Keratinocyte (primary cell): Measurements from ENCODE around the gene SLC7A4. TPM values are rescaled to one million over a fixed set of nuclear protein-coding genes. Genes with fewer than 3 reads are reported as not detected.

ENCODE experiments used
- DNase-seq: peaks from one replicate; pipeline ENCODE4 v3.0.0-alpha.2; 2011; ENCODE audit warnings: low read depth, missing footprints, low spot score
- FAIRE-seq: peaks from 2 replicates; lab custom pipeline; 2011; peaks lifted over from hg19 to GRCh38; lab: Jason Lieb, UNC
- H2AFZ ChIP-seq: 2 replicates; pipeline ENCODE4 v1.6.0; 2012; ENCODE audit warnings: low read length, control low read depth, inconsistent platforms; ENCODE audit not compliant: control insufficient read depth
- H3K27ac ChIP-seq: 2 replicates; pipeline ENCODE4 v1.5.1; 2011; ENCODE audit warnings: low read length; ENCODE audit not compliant: control insufficient read depth, insufficient read depth
- H3K27me3 ChIP-seq: 3 replicates; pipeline ENCODE4 v1.6.0; 2011; ENCODE audit warnings: low read length; ENCODE audit not compliant: control insufficient read depth, insufficient read depth; ENCODE audit errors: extremely low read depth
- H3K36me3 ChIP-seq, 2 experiments: 2 replicates in 1 of 2; 3 replicates in 1 of 2; pipeline ENCODE4 v1.5.1; 2011; ENCODE audit warnings: low read length in 2 of 2, mild to moderate bottlenecking in 1 of 2; ENCODE audit not compliant: control insufficient read depth in 2 of 2, insufficient read depth in 2 of 2; ENCODE audit errors: extremely low read depth in 1 of 2
- H3K4me1 ChIP-seq: 3 replicates; pipeline ENCODE4 v1.5.1; 2011; ENCODE audit warnings: low read length; ENCODE audit not compliant: control insufficient read depth, insufficient read depth; ENCODE audit errors: extremely low read depth
- H3K4me2 ChIP-seq: 3 replicates; pipeline ENCODE4 v1.6.0; 2011; ENCODE audit warnings: low read depth, low read length; ENCODE audit not compliant: control insufficient read depth, insufficient read depth; ENCODE audit errors: extremely low read depth
- H3K4me3 ChIP-seq, 3 experiments: fragments of 200-600 bp in 1 of 3; sonication (generic) in 1 of 3; 2 replicates in 2 of 3; 3 replicates in 1 of 3; pipeline ENCODE4 v1.5.1; 2011 to 2016; ENCODE audit warnings: low read length in 3 of 3, mild to moderate bottlenecking in 3 of 3, control low read depth in 2 of 3, inconsistent platforms in 1 of 3, low read depth in 1 of 3, mixed read lengths in 1 of 3, mixed run types in 1 of 3, moderate library complexity in 1 of 3; ENCODE audit not compliant: control insufficient read depth in 2 of 3, insufficient read depth in 2 of 3; ENCODE audit errors: extremely low read depth in 1 of 3
- H3K79me2 ChIP-seq: 2 replicates; pipeline ENCODE4 v1.6.0; 2012; ENCODE audit warnings: low read length; ENCODE audit not compliant: control insufficient read depth, insufficient read depth
- H3K9ac ChIP-seq: 3 replicates; pipeline ENCODE4 v1.6.0; 2011; ENCODE audit warnings: low read length; ENCODE audit not compliant: control insufficient read depth, insufficient read depth; ENCODE audit errors: extremely low read depth
- H3K9me1 ChIP-seq: 3 replicates; pipeline ENCODE4 v1.6.0; 2011; ENCODE audit warnings: low read length; ENCODE audit not compliant: control insufficient read depth, insufficient read depth; ENCODE audit errors: extremely low read depth
- H3K9me3 ChIP-seq: 2 replicates; pipeline ENCODE4 v1.5.1; 2012; ENCODE audit warnings: low read depth, low read length; ENCODE audit not compliant: control insufficient read depth
- H4K20me1 ChIP-seq: 3 replicates; pipeline ENCODE4 v1.6.0; 2011; ENCODE audit warnings: low read length; ENCODE audit not compliant: control insufficient read depth, insufficient read depth; ENCODE audit errors: extremely low read depth
- CTCF ChIP-seq, 3 experiments: IDR thresholded peaks in 1 of 3; conservative IDR thresholded peaks in 1 of 3; optimal IDR thresholded peaks in 1 of 3; 2 replicates in 2 of 3; 3 replicates in 1 of 3; pipeline versions ENCODE3 to v1.5.1; 2011; ENCODE audit warnings: low read length in 3 of 3, mild to moderate bottlenecking in 3 of 3, moderate library complexity in 2 of 3, control low read depth in 1 of 3, inconsistent platforms in 1 of 3; ENCODE audit not compliant: insufficient read depth in 2 of 3; ENCODE audit errors: extremely low read depth in 1 of 3
- EZH2 ChIP-seq: IDR thresholded peaks from one replicate; pipeline ENCODE4 v1.6.1; 2012; ENCODE audit warnings: inconsistent platforms, mild to moderate bottlenecking, low read length, moderate library complexity
- dilution Hi-C: fragments of 300-500 bp; cut with MboI; formaldehyde crosslinking; loops from one replicate; pipeline ENCODE4 v1.7.0; 2020; ENCODE audit warnings: low sequenced_read_pairs; ENCODE audit not compliant: extremely low pct_ligation_motif_present
- polyA plus RNA-seq, 5 experiments: library from polyadenylated mRNA; depleted of rRNA in 3 of 5; stranded (reverse) in 3 of 5; stranded (forward) in 1 of 5; unstranded in 1 of 5; fragments of >200 nt; gene quantifications; 1 replicate in 1 of 5; 2 replicates in 3 of 5; 3 replicates in 1 of 5; pipeline versions ENCODE4 v1.2.1 to v1.2.3, GENCODE V29; 2011 to 2012; ENCODE audit warnings: missing spikeins in 2 of 5, low read depth in 1 of 5, low replicate concordance in 1 of 5

SLC7A4 gene
- polyA plus RNA-seq, 1 donor (not counting 4 experiments of a cell fraction or from before 2014, with no cell fraction given), result 0.10 TPM

GRCh38 chr22:21018314-21018713, 14.0 kb downstream of the SLC7A4 start:
- no peaks in the 10 kb centered on the region for H3K9me3 ChIP-seq
- no peak for TF ChIP-seq CTCF (optimal IDR thresholded peaks at IDR 0.05 in 1 of 3, IDR thresholded peaks at IDR 0.05 in 1 of 3, conservative IDR thresholded peaks at IDR 0.05 in 1 of 3; ENCODE audit: extremely low read depth in 1 of 3, insufficient read depth in 2 of 3, low read length in 3 of 3)
- TF ChIP-seq EZH2, result no peak
- H2AFZ ChIP-seq, result no peak overlapping the region
- FAIRE-seq (no peak), DNase-seq (no peak)
- no peak overlapping the region for H3K9ac ChIP-seq
- no peak overlapping the region for H3K4me3 ChIP-seq
- H3K27me3 ChIP-seq, result no peaks in the 10 kb centered on the region
- dilution Hi-C loops, result no loop called here
- no peaks in the 10 kb centered on the region for H3K9me1 ChIP-seq
- no peak overlapping the region for H3K27ac ChIP-seq
- H4K20me1 ChIP-seq, result no peaks in the 10 kb centered on the region
- no peaks in the 10 kb centered on the region for H3K79me2 ChIP-seq
- no peaks in the 10 kb centered on the region for H3K36me3 ChIP-seq
- H3K4me2 ChIP-seq, result no peak overlapping the region
- H3K4me1 ChIP-seq, result peaks cover 20% of the 10 kb centered on the region

DNA sequence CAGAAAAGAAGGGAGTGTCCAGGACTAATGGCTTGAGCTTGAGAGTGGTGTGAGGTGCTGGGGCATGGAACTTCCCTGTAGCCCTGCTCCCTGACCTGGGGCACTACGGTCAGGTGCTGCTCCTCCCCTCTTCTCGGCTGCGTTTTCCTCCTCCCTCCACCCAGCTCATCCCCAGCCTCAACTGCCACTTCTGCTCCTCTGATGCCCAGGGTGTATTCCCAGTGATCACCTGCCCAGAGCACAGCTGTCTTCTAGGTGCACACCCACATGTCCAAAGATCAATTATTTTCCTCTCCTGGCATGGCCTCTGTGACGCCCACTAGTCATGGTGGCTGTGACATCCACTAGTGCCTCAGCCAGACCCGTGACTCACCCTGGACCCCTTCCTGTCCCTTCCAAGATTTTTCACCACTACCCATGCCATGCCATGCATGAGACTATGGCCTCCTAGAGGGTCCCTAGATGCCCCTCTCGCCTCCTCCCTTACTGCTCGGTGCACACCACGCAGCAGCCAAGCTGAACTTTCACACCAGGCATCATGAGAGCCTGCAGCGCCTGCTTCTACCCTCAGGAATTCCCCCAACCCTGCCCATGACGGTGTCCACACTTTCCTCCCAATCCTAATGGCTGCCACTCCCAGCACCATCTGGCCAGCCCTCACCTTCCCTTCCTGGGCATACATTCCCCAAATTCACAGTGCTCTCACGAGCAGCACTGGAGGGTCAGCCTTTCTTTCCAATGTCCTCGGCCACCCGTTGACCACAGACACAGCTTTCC, 15.5 kb downstream of the SLC7A4 start:
- H3K9me1 ChIP-seq, result no peaks in the 10 kb centered on the region
- dilution Hi-C loops, result no loop called here
- no peaks in the 10 kb centered on the region for H3K36me3 ChIP-seq
- DNase-seq (no peak), FAIRE-seq (no peak)
- no peak overlapping the region for H3K9ac ChIP-seq
- H3K27ac ChIP-seq, result no peak overlapping the region
- H3K4me1 ChIP-seq, result peaks cover 23% of the 10 kb centered on the region
- no peak overlapping the region for H2AFZ ChIP-seq
- H3K4me3 ChIP-seq, result no peak overlapping the region
- H3K27me3 ChIP-seq, result no peaks in the 10 kb centered on the region
- no peaks in the 10 kb centered on the region for H3K9me3 ChIP-seq
- no peaks in the 10 kb centered on the region for H4K20me1 ChIP-seq
- no peaks in the 10 kb centered on the region for H3K79me2 ChIP-seq
- H3K4me2 ChIP-seq, result no peak overlapping the region
- no peak for TF ChIP-seq EZH2
- no peak for TF ChIP-seq CTCF (optimal IDR thresholded peaks at IDR 0.05 in 1 of 3, IDR thresholded peaks at IDR 0.05 in 1 of 3, conservative IDR thresholded peaks at IDR 0.05 in 1 of 3; ENCODE audit: extremely low read depth in 1 of 3, insufficient read depth in 2 of 3, low read length in 3 of 3)
